Measurements from ENCODE around the gene BEST4.
"Not testable (repeated sequence)": the region's sequence is repeated elsewhere in the genome, so short reads cannot be mapped to it uniquely, and the experiment has no call there.

BEST4 gene

GRCh38 chr1:44788120-44788860, at the start of gene BEST4:
BEST4 (minus strand) TSS chr1:44788170; CDS start chr1:44787705, 465 bp downstream.
- H3K9me3 Mint-ChIP-seq: no peaks in the 10 kb centered on the region
- H3K27ac Mint-ChIP-seq: no peak within 1 kb of the TSS
- no peaks in the 10 kb centered on the region for H3K27me3 Mint-ChIP-seq (ENCODE audit: low read depth)
- peaks cover 23% of the 10 kb centered on the region for H3K4me1 Mint-ChIP-seq (ENCODE audit: low read depth)
- H3K36me3 Mint-ChIP-seq (ENCODE audit: low read depth): peaks cover 1% of the 10 kb centered on the region
- no peak within 1 kb of the TSS for H3K4me3 Mint-ChIP-seq

DNA sequence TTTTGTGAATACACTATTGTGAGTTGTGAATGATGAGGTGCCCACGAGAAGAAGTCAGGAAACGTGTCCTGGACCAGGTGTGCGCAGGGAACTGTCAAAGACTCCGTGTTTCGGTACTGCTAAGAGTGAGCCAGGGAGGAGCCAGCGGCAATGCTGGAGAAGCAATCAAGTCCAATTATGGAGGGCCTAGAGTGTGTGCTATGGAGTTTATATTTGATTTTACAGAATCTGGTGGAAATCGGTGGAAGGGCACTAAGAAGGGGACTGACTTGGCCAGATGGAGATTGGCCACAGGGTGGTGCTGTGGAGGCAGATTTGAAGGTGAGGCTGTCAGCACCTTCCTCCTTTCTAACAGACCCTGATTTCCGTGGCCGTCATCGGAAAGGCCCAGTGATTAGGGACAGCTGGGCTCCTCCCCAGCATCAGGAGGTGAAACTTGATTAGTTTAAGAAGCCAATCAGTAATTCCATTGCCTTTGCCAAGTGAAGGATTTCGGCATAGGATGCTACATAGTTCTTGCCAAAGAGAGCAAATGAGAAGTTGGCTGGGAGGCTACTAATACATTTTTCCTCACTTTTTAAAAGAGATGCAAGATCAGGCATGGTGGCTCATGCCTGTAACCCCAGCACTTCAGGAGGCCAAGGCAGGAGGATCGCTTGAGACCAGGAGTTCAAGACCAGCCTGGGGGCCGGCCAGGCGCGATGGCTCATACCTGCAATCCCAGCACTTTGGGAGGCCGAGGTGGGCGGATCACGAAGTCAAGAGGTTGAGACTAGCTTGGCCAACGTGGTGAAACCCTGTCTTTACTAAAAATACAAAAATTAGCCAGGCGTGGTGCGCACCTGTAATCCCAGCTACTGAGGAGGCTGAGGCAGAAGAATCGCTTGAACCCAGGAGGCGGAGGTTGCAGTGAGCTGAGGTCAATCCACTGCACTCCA, 48.0 kb upstream of the BEST4 start:
- Mint-ChIP-seq H3K36me3 (ENCODE audit: low read depth) (no peaks in the 10 kb centered on the region), H3K9me3 (no peaks in the 10 kb centered on the region), H3K27me3 (ENCODE audit: low read depth) (no peaks in the 10 kb centered on the region), H3K4me1 (ENCODE audit: low read depth) (peaks cover 10% of the 10 kb centered on the region), H3K4me3 (no peak overlapping the region), H3K27ac (peak overlapping the region; percentile 24)

GRCh38 chr1:44834328-44834727, 46.4 kb upstream of the BEST4 start:
- no peak overlapping the region for H3K27ac Mint-ChIP-seq
- H3K4me1 Mint-ChIP-seq (ENCODE audit: low read depth): peaks cover 10% of the 10 kb centered on the region
- no peaks in the 10 kb centered on the region for H3K36me3 Mint-ChIP-seq (ENCODE audit: low read depth)
- no peak overlapping the region for H3K4me3 Mint-ChIP-seq
- H3K9me3 Mint-ChIP-seq: no peaks in the 10 kb centered on the region
- H3K27me3 Mint-ChIP-seq (ENCODE audit: low read depth): no peaks in the 10 kb centered on the region

- no peak overlapping the region for H3K4me3 Mint-ChIP-seq
- peaks cover 10% of the 10 kb centered on the region for H3K4me1 Mint-ChIP-seq (ENCODE audit: low read depth)
- H3K36me3 Mint-ChIP-seq (ENCODE audit: low read depth): no peaks in the 10 kb centered on the region
- H3K9me3 Mint-ChIP-seq: no peaks in the 10 kb centered on the region
- no peak overlapping the region for H3K27ac Mint-ChIP-seq
- no peaks in the 10 kb centered on the region for H3K27me3 Mint-ChIP-seq (ENCODE audit: low read depth)
Measured at GRCh38 chr1:44832056-44832705, 44.2 kb upstream of the BEST4 start.

DNA sequence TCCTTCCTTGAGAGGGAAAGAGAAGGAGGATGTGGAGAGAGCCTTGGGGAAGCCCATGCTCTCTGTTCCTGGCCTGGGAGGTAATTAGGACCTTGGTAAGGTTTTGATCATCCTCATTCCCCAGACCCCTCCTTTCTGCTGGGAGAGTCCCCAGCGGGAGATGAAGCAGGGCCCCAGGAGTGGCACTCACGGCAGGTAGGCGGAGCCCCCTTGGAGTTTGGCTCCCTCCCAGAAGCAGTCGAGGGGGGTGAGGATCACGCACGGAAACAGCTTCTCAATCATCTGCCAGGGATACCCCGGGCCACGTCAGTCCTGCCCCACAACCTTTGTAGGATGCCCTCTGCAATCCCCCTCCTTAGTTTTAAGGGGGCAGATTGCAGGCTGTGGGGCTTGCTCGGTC, 43.5 kb upstream of the BEST4 start:
- Mint-ChIP-seq H3K4me3 (no peak overlapping the region), H3K36me3 (ENCODE audit: low read depth) (no peaks in the 10 kb centered on the region), H3K27me3 (ENCODE audit: low read depth) (no peaks in the 10 kb centered on the region), H3K27ac (no peak overlapping the region), H3K9me3 (no peaks in the 10 kb centered on the region), H3K4me1 (ENCODE audit: low read depth) (peaks cover 10% of the 10 kb centered on the region)

- no peak overlapping the region for H3K27ac Mint-ChIP-seq
- H3K36me3 Mint-ChIP-seq (ENCODE audit: low read depth): no peaks in the 10 kb centered on the region
- H3K27me3 Mint-ChIP-seq (ENCODE audit: low read depth): no peaks in the 10 kb centered on the region
- peaks cover 9% of the 10 kb centered on the region for H3K4me1 Mint-ChIP-seq (ENCODE audit: low read depth)
- no peak overlapping the region for H3K4me3 Mint-ChIP-seq
- no peaks in the 10 kb centered on the region for H3K9me3 Mint-ChIP-seq
Measured at GRCh38 chr1:44830900-44831304, 42.9 kb upstream of the BEST4 start.

GRCh38 chr1:44829506-44830384, 41.8 kb upstream of the BEST4 start:
- Mint-ChIP-seq H3K4me1 (ENCODE audit: low read depth) (peaks cover 4% of the 10 kb centered on the region), H3K4me3 (no peak overlapping the region), H3K27me3 (ENCODE audit: low read depth) (no peaks in the 10 kb centered on the region), H3K27ac (no peak overlapping the region), H3K36me3 (ENCODE audit: low read depth) (no peaks in the 10 kb centered on the region), H3K9me3 (no peaks in the 10 kb centered on the region)

- no peaks in the 10 kb centered on the region for H3K36me3 Mint-ChIP-seq (ENCODE audit: low read depth)
- peaks cover 4% of the 10 kb centered on the region for H3K4me1 Mint-ChIP-seq (ENCODE audit: low read depth)
- no peak overlapping the region for H3K27ac Mint-ChIP-seq
- no peaks in the 10 kb centered on the region for H3K9me3 Mint-ChIP-seq
- H3K4me3 Mint-ChIP-seq: no peak overlapping the region
- H3K27me3 Mint-ChIP-seq (ENCODE audit: low read depth): no peaks in the 10 kb centered on the region
Measured at GRCh38 chr1:44828841-44829440, 41.0 kb upstream of the BEST4 start.

GRCh38 chr1:44828003-44828651, 40.2 kb upstream of the BEST4 start:
- Mint-ChIP-seq H3K27me3 (ENCODE audit: low read depth) (no peaks in the 10 kb centered on the region), H3K9me3 (no peaks in the 10 kb centered on the region), H3K4me1 (ENCODE audit: low read depth) (peaks cover 4% of the 10 kb centered on the region), H3K36me3 (ENCODE audit: low read depth) (no peaks in the 10 kb centered on the region), H3K27ac (no peak overlapping the region), H3K4me3 (no peak overlapping the region)

- no peak overlapping the region for H3K4me3 Mint-ChIP-seq
Measured at GRCh38 chr1:44827197-44828002, 39.4 kb upstream of the BEST4 start.

GRCh38 chr1:44826375-44827196, 38.6 kb upstream of the BEST4 start:
- Mint-ChIP-seq H3K4me3 (no peak overlapping the region), H3K9me3 (no peaks in the 10 kb centered on the region), H3K27me3 (ENCODE audit: low read depth) (no peaks in the 10 kb centered on the region), H3K4me1 (ENCODE audit: low read depth) (peaks cover 12% of the 10 kb centered on the region), H3K36me3 (ENCODE audit: low read depth) (no peaks in the 10 kb centered on the region), H3K27ac (no peak overlapping the region)

More at GRCh38 chr1:44827197-44828002, 39.4 kb upstream of the BEST4 start:
- H3K4me1 Mint-ChIP-seq (ENCODE audit: low read depth): peaks cover 9% of the 10 kb centered on the region
- H3K9me3 Mint-ChIP-seq: no peaks in the 10 kb centered on the region
- H3K36me3 Mint-ChIP-seq (ENCODE audit: low read depth): no peaks in the 10 kb centered on the region
- H3K27ac Mint-ChIP-seq: no peak overlapping the region
- H3K27me3 Mint-ChIP-seq (ENCODE audit: low read depth): no peaks in the 10 kb centered on the region

DNA sequence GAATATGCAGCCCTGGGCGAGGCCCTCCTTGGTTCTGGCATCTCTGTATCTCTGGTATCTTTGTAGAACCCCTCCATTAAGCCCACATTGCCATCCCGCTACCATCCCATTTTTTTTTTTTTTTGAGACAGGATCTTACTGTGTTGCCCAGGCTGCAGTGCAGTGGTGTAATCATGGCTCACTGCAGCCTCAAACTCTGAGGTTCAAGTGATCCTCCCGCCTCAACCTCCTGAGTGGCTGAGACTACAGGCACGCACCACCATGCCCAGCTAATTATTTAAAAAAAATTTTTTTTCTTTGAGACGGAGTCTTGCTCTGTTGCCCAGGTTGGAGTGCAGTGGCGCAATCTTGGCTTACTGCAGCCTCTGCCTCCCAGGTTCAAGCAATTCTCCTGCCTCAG, 36.4 kb upstream of the BEST4 start:
- H3K36me3 Mint-ChIP-seq (ENCODE audit: low read depth); H3K4me3 Mint-ChIP-seq: not testable (repeated sequence)

More for the DNA sequence above, 36.4 kb upstream of the BEST4 start:
- not testable (repeated sequence) for H3K27me3 Mint-ChIP-seq (ENCODE audit: low read depth); H3K9me3 Mint-ChIP-seq; H3K27ac Mint-ChIP-seq
- H3K4me1 Mint-ChIP-seq (ENCODE audit: low read depth): peaks cover 19% of the 10 kb centered on the region
